GM12878 (cell line): Measurements from ENCODE around the gene COX17. TPM values are rescaled to one million over a fixed set of nuclear protein-coding genes. Genes with fewer than 3 reads are reported as not detected.

ENCODE experiments used
- BCL11A ChIP-seq: IDR thresholded peaks from 2 replicates; pipeline ENCODE4 v1.6.1; 2011; ENCODE audit warnings: low read depth, low read length
- BHLHE40 ChIP-seq, 2 experiments: fragments of 450-650 bp in 1 of 2; IDR thresholded peaks; 2 replicates each; pipeline ENCODE4 v1.6.1; 2011 to 2017; ENCODE audit warnings: low read depth in 2 of 2, borderline replicate concordance in 1 of 2, improper control_type of control experiment in 1 of 2, low read length in 1 of 2, mild to moderate bottlenecking in 1 of 2
- CUX1 ChIP-seq: IDR thresholded peaks from 2 replicates; pipeline ENCODE4 v1.6.1; 2012; ENCODE audit warnings: improper control_type of control experiment, low read depth, low read length; ENCODE audit not compliant: insufficient replicate concordance
- DPF2 ChIP-seq: fragments of 450-650 bp; IDR thresholded peaks from 2 replicates; pipeline ENCODE4 v1.6.1; 2017; ENCODE audit warnings: mild to moderate bottlenecking
- EED ChIP-seq: sonication (generic); IDR thresholded peaks from 2 replicates; pipeline ENCODE4 v1.6.1; 2016; ENCODE audit warnings: antibody characterized with exemption, low read depth
- FOS ChIP-seq: IDR thresholded peaks from 3 replicates; pipeline ENCODE4 v1.6.1; 2011; ENCODE audit warnings: borderline replicate concordance; ENCODE audit not compliant: insufficient read length; ENCODE audit errors: extremely low read depth
- MTA3 ChIP-seq: IDR thresholded peaks from 2 replicates; pipeline ENCODE4 v1.6.1; 2012; ENCODE audit warnings: low read length, inconsistent platforms, borderline replicate concordance
- NFIC ChIP-seq: IDR thresholded peaks from 2 replicates; pipeline ENCODE4 v1.6.1; 2012; ENCODE audit warnings: low read depth, mild to moderate bottlenecking, inconsistent platforms, low read length, moderate library complexity
- STAT1 ChIP-seq: fragments of 450-650 bp; conservative IDR thresholded peaks from 2 replicates; pipeline ENCODE4 v1.6.1; 2014; ENCODE audit warnings: antibody characterized with exemption, mild to moderate bottlenecking
- TBL1XR1 ChIP-seq: IDR thresholded peaks from 2 replicates; pipeline ENCODE4 v1.6.1; 2012; ENCODE audit warnings: low read depth, low read length, improper control_type of control experiment
- polyA plus RNA-seq, 11 experiments: library from polyadenylated mRNA; depleted of rRNA in 4 of 11; unstranded in 6 of 11; stranded (reverse) in 5 of 11; fragments of >200 nt; fragmentation: Nextera tagmentation in 4 of 11; fragmentation: Illumina TruSeq in 1 of 11; extraction: Ambion mirVana in 4 of 11; extraction: Trizol in 1 of 11; gene quantifications; 1 replicate in 1 of 11; 2 replicates in 10 of 11; pipeline versions ENCODE4 v1.2.1 to v1.2.3, GENCODE V29; 2011 to 2016; ENCODE audit warnings: inconsistent platforms in 2 of 11, missing spikeins in 2 of 11, low read depth in 1 of 11
- total RNA-seq, 4 experiments: library from RNA; depleted of rRNA in 3 of 4; stranded (reverse); fragments of >200 nt in 3 of 4; fragmentation: Illumina TruSeq in 1 of 4; extraction: Trizol in 1 of 4; gene quantifications; 2 replicates each; pipeline versions ENCODE4 v1.2.1 to v1.2.3, GENCODE V29; 2013 to 2021
- TF ChIP-seq, protein P1 (sequence below): fragments of 450-650 bp; formaldehyde crosslinking; IDR thresholded peaks from 2 replicates; pipeline ENCODE4 v1.5.0; 2022; ENCODE audit warnings: mild to moderate bottlenecking, missing genetic modification characterization
- TF ChIP-seq, protein P2 (sequence below): fragments of 450-650 bp; IDR thresholded peaks from 2 replicates; pipeline ENCODE4 v1.6.1; 2018; ENCODE audit warnings: mild to moderate bottlenecking, low read depth, moderate library complexity; ENCODE audit not compliant: partially characterized antibody
- TF ChIP-seq, protein P3 (sequence below): fragments of 450-650 bp; IDR thresholded peaks from 2 replicates; pipeline ENCODE4 v1.6.1; 2016; ENCODE audit warnings: mild to moderate bottlenecking
- TF ChIP-seq, protein P4 (sequence below): fragments of 150-350 bp; IDR thresholded peaks from 2 replicates; pipeline ENCODE4 v1.6.1; 2014; ENCODE audit warnings: mild to moderate bottlenecking, low read depth, low read length

Gene COX17
- total and polyA plus RNA-seq, 10 of the 15 experiments (the other 5 are each of a cell fraction or from before 2014, with no cell fraction given): 111 to 717 (median 243) TPM

DNA sequence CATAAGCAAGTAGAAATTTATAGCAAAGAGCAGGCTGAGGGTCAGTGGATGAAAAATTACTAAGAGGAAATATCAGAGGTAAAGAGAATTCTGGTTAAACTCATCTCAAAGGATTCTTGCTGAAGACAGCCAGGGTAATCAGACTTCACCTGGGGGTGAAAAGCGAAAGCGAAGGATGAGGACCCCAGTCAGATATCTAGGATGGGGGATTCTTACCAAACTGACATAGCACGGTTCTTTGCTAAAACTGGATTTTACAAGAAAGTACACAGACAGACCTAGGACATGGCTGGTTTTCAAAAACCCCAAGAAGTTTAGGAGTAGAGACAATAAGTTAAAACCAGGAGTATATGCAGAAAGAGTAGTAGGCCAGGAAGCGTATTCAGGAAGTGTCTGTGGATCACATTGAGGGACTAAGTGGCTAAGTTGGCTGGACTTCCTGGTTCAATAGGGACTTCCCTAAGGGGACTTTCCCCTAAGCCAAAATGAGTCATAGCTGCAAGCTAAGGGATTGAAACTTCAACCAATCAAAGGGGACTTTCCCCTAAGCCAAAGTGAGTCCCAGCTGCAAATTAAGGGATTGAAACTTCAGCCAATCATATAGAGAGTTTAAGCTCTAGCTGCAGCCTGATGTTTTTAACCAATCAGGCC lies 23.2 kb upstream of the COX17 start (continued):
- TF ChIP-seq, protein P1, sequence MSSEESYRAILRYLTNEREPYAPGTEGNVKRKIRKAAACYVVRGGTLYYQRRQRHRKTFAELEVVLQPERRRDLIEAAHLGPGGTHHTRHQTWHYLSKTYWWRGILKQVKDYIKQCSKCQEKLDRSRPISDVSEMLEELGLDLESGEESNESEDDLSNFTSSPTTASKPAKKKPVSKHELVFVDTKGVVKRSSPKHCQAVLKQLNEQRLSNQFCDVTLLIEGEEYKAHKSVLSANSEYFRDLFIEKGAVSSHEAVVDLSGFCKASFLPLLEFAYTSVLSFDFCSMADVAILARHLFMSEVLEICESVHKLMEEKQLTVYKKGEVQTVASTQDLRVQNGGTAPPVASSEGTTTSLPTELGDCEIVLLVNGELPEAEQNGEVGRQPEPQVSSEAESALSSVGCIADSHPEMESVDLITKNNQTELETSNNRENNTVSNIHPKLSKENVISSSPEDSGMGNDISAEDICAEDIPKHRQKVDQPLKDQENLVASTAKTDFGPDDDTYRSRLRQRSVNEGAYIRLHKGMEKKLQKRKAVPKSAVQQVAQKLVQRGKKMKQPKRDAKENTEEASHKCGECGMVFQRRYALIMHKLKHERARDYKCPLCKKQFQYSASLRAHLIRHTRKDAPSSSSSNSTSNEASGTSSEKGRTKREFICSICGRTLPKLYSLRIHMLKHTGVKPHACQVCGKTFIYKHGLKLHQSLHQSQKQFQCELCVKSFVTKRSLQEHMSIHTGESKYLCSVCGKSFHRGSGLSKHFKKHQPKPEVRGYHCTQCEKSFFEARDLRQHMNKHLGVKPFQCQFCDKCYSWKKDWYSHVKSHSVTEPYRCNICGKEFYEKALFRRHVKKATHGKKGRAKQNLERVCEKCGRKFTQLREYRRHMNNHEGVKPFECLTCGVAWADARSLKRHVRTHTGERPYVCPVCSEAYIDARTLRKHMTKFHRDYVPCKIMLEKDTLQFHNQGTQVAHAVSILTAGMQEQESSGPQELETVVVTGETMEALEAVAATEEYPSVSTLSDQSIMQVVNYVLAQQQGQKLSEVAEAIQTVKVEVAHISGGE (CRISPR knock-in tag): no peak
- TF ChIP-seq NFIC: peak; percentile 69
- no peak for TF ChIP-seq STAT1
- TF ChIP-seq, protein P2, sequence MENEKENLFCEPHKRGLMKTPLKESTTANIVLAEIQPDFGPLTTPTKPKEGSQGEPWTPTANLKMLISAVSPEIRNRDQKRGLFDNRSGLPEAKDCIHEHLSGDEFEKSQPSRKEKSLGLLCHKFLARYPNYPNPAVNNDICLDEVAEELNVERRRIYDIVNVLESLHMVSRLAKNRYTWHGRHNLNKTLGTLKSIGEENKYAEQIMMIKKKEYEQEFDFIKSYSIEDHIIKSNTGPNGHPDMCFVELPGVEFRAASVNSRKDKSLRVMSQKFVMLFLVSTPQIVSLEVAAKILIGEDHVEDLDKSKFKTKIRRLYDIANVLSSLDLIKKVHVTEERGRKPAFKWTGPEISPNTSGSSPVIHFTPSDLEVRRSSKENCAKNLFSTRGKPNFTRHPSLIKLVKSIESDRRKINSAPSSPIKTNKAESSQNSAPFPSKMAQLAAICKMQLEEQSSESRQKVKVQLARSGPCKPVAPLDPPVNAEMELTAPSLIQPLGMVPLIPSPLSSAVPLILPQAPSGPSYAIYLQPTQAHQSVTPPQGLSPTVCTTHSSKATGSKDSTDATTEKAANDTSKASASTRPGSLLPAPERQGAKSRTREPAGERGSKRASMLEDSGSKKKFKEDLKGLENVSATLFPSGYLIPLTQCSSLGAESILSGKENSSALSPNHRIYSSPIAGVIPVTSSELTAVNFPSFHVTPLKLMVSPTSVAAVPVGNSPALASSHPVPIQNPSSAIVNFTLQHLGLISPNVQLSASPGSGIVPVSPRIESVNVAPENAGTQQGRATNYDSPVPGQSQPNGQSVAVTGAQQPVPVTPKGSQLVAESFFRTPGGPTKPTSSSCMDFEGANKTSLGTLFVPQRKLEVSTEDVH: no peak
- TF ChIP-seq BHLHE40 (IDR thresholded peaks at IDR 0.05; ENCODE audit: borderline replicate concordance in 1 of 2, low read depth in 2 of 2, low read length in 1 of 2): peak in 1 of 2 experiments; percentile 41; a peak in 1 of 4 replicates
- TF ChIP-seq MTA3: peak; percentile 77; the same call in 1 of the 2 replicates
- TF ChIP-seq BCL11A: peak; percentile 78
- TF ChIP-seq TBL1XR1: no peak
- TF ChIP-seq DPF2: peak; percentile 97
- no peak for TF ChIP-seq FOS
- no peak for TF ChIP-seq CUX1
- TF ChIP-seq, protein P3, sequence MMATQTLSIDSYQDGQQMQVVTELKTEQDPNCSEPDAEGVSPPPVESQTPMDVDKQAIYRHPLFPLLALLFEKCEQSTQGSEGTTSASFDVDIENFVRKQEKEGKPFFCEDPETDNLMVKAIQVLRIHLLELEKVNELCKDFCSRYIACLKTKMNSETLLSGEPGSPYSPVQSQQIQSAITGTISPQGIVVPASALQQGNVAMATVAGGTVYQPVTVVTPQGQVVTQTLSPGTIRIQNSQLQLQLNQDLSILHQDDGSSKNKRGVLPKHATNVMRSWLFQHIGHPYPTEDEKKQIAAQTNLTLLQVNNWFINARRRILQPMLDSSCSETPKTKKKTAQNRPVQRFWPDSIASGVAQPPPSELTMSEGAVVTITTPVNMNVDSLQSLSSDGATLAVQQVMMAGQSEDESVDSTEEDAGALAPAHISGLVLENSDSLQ: peak; percentile 59
- TF ChIP-seq EED: peak; percentile 75
- TF ChIP-seq, protein P4, sequence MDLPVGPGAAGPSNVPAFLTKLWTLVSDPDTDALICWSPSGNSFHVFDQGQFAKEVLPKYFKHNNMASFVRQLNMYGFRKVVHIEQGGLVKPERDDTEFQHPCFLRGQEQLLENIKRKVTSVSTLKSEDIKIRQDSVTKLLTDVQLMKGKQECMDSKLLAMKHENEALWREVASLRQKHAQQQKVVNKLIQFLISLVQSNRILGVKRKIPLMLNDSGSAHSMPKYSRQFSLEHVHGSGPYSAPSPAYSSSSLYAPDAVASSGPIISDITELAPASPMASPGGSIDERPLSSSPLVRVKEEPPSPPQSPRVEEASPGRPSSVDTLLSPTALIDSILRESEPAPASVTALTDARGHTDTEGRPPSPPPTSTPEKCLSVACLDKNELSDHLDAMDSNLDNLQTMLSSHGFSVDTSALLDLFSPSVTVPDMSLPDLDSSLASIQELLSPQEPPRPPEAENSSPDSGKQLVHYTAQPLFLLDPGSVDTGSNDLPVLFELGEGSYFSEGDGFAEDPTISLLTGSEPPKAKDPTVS: no peak
